CD4-positive, alpha-beta T cell (primary cell): Measurements from ENCODE around the gene SMYD3. TPM values are rescaled to one million over a fixed set of nuclear protein-coding genes. Genes with fewer than 3 reads are reported as not detected.

ENCODE experiments used
- ATAC-seq: fragments of 200-7000 bp; cut with Tn5 transposase; one replicate; pipeline ENCODE4 v1.10.0; 2022; ENCODE audit warnings: mild to moderate bottlenecking; ENCODE audit not compliant: poor library complexity
- CTCF ChIA-PET: fragments of 350-600 bp; sonication (Branson Sonifier 250); formaldehyde crosslinking; loops from one replicate; lab custom pipeline; 2021; ENCODE audit warnings: antibody characterized with exemption, inconsistent platforms; lab: Charles Lee
- POLR2A ChIA-PET: fragments of 350-600 bp; sonication (Branson Sonifier 250); formaldehyde crosslinking; loops from one replicate; lab custom pipeline; 2021; ENCODE audit warnings: antibody characterized with exemption, inconsistent platforms; lab: Charles Lee
- DNase-seq, 14 experiments: peaks; one replicate each; pipeline ENCODE4 v3.0.0-alpha.2; 2013 to 2020; ENCODE audit warnings: mixed read lengths in 2 of 14
- H3K27ac ChIP-seq, 2 donors: one replicate each; pipeline versions ENCODE4 v1.5.1 to v1.7.0; 2013; ENCODE audit warnings: low read length in 2 of 2, low read depth in 1 of 2, mild to moderate bottlenecking in 1 of 2
- H3K27me3 ChIP-seq, 2 experiments: 1 replicate in 1 of 2; 2 replicates in 1 of 2; pipeline versions ENCODE4 v1.6.1 to v1.7.0; 2013; ENCODE audit warnings: low read length in 2 of 2, control low read depth in 1 of 2, mild to moderate bottlenecking in 1 of 2, moderate library complexity in 1 of 2; ENCODE audit not compliant: insufficient read depth in 2 of 2, control insufficient read depth in 1 of 2
- H3K36me3 ChIP-seq: one replicate; pipeline ENCODE4 v1.6.1; 2013; ENCODE audit warnings: low read length, control low read depth; ENCODE audit not compliant: insufficient read depth
- H3K4me1 ChIP-seq: one replicate; pipeline ENCODE4 v1.6.1; 2013; ENCODE audit warnings: low read length, control low read depth; ENCODE audit not compliant: insufficient read depth
- H3K4me3 ChIP-seq: one replicate; pipeline ENCODE4 v1.5.1; 2013; ENCODE audit warnings: mild to moderate bottlenecking, low read length, moderate library complexity
- H3K9me3 ChIP-seq, 2 experiments: 1 replicate in 1 of 2; 2 replicates in 1 of 2; pipeline versions ENCODE4 v1.6.1 to v1.7.0; 2013; ENCODE audit warnings: low read length in 2 of 2, mild to moderate bottlenecking in 2 of 2, control low read depth in 1 of 2, moderate library complexity in 1 of 2; ENCODE audit not compliant: control insufficient read depth in 1 of 2, insufficient read depth in 1 of 2
- H3K27ac Mint-ChIP-seq: one replicate; pipeline ENCODE4 v1.8.0; 2020; ENCODE audit warnings: mixed read lengths
- H3K27me3 Mint-ChIP-seq: one replicate; pipeline ENCODE4 v1.8.0; 2021; ENCODE audit warnings: mixed read lengths
- H3K36me3 Mint-ChIP-seq: one replicate; pipeline ENCODE4 v1.8.0; 2021; ENCODE audit warnings: low read depth, mixed read lengths
- H3K4me1 Mint-ChIP-seq: one replicate; pipeline ENCODE4 v1.8.0; 2021; ENCODE audit warnings: low read depth, mixed read lengths
- H3K4me3 Mint-ChIP-seq: one replicate; pipeline ENCODE4 v1.8.0; 2020; ENCODE audit warnings: mild to moderate bottlenecking, mixed read lengths
- H3K9me3 Mint-ChIP-seq: one replicate; pipeline ENCODE4 v1.8.0; 2020; ENCODE audit warnings: mixed read lengths
- CTCF ChIP-seq: fragments of 200-600 bp; IDR thresholded peaks from one replicate; pipeline ENCODE4 v1.8.0; 2022; ENCODE audit warnings: antibody characterized with exemption, mild to moderate bottlenecking
- intact Hi-C, 2 experiments: fragments of 100-400 bp; cut with DNase I in 1 of 2; cut with micrococcal nuclease in 1 of 2; formaldehyde crosslinking; loops; one replicate each; pipeline versions ENCODE4 v1.15.1 to v1.9.0; 2023 to 2025; cut with DNase I, micrococcal nuclease
- total RNA-seq, 174 experiments: library from RNA in 2 of 174; stranded (reverse) in 2 of 174; gene quantifications; one replicate each; pipeline ENCODE4 v1.2.3 and lab custom pipeline; 2021 to 2026

The SMYD3 gene
- total RNA-seq, 2 experiments from 2014 or later = 18.8 to 19.6 TPM

- Mint-ChIP-seq H3K4me1 (no peaks in the 10 kb centered on the region), H3K36me3 (peaks cover 64% of the 10 kb centered on the region), H3K27me3 (no peaks in the 10 kb centered on the region), H3K4me3 (no peak overlapping the region), H3K9me3 (peaks cover 14% of the 10 kb centered on the region), H3K27ac (no peak overlapping the region)
- peaks cover 19 to 23% of the 10 kb centered on the region in 2 experiments for H3K9me3 ChIP-seq
- H3K27ac ChIP-seq = no peak overlapping the region
- no peak for DNase-seq
- ChIA-PET POLR2A (no interaction called here), CTCF (no interaction called here)
- no peaks in the 10 kb centered on the region for H3K4me1 ChIP-seq
- no peak overlapping the region for H3K4me3 ChIP-seq
- H3K36me3 ChIP-seq = no peaks in the 10 kb centered on the region
- TF ChIP-seq CTCF = no peak
- ATAC-seq = no peak
- intact Hi-C loops = no loop called here
- H3K27me3 ChIP-seq = no peaks in the 10 kb centered on the region
Observed at GRCh38 chr1:246261639-246262038, 245.4 kb downstream of the SMYD3 start.

- DNase-seq (no peak), ATAC-seq (no peak)
- Mint-ChIP-seq H3K4me3 (no peak overlapping the region), H3K27ac (no peak overlapping the region), H3K27me3 (no peaks in the 10 kb centered on the region), H3K4me1 (no peaks in the 10 kb centered on the region), H3K36me3 (peaks cover 59% of the 10 kb centered on the region), H3K9me3 (peaks cover 21% of the 10 kb centered on the region)
- Histone ChIP-seq H3K4me3 (no peak overlapping the region), H3K9me3 (peaks cover 19 to 23% of the 10 kb centered on the region in 2 experiments), H3K36me3 (no peaks in the 10 kb centered on the region), H3K4me1 (no peaks in the 10 kb centered on the region), H3K27me3 (no peaks in the 10 kb centered on the region), H3K27ac (no peak overlapping the region)
- intact Hi-C loops = no loop called here
- ChIA-PET POLR2A (no interaction called here), CTCF (no interaction called here)
- no peak for TF ChIP-seq CTCF
Observed at GRCh38 chr1:246258250-246258649, 248.8 kb downstream of the SMYD3 start.

DNA sequence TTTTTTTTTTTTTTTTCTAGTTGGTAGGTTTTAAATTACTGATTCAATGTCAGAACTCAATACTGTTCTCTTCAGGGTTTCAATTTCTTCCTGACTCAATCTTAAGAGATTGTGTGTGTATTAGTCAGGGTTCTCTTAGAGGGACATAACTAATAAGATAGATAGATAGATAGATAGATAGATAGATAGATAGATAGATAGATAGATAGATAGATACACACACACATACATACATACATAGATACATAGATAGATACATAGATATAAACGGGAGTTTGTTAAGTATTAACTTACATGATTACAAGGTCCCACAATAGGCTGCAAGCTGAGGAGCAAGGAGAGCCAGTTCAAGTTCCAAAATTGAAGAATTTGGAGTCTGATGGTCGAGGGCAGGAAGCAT is 251.3 kb downstream of the SMYD3 start:
- no peak overlapping the region for H3K4me3 Mint-ChIP-seq
- H3K4me3 ChIP-seq = no peak overlapping the region
- intact Hi-C loops = no loop called here
- no peaks in the 10 kb centered on the region for H3K4me1 ChIP-seq
- no peak overlapping the region for H3K27ac ChIP-seq
- H3K9me3 Mint-ChIP-seq = peaks cover 17% of the 10 kb centered on the region
- peaks cover 44% of the 10 kb centered on the region for H3K36me3 Mint-ChIP-seq
- DNase-seq (no peak), ATAC-seq (no peak)
- no peaks in the 10 kb centered on the region for H3K36me3 ChIP-seq
- ChIA-PET CTCF (no interaction called here), POLR2A (interaction anchor here (0.7 kb wide), 1 partner anchor 45 kb away, joined by 3 read pairs; no protein-coding TSS in a partner anchor)
- peaks cover 19 to 23% of the 10 kb centered on the region in 2 experiments for H3K9me3 ChIP-seq
- H3K27me3 Mint-ChIP-seq = no peaks in the 10 kb centered on the region
- no peaks in the 10 kb centered on the region for H3K27me3 ChIP-seq
- no peak overlapping the region for H3K27ac Mint-ChIP-seq
- TF ChIP-seq CTCF = no peak
- no peaks in the 10 kb centered on the region for H3K4me1 Mint-ChIP-seq
